HTERT RPE-1 (cell line): ENCODE results near the gene PLAC1.

ENCODE experiments used
- in situ Hi-C: fragments of 300-500 bp; cut with MboI; formaldehyde crosslinking; loops from 4 replicates; pipeline ENCODE4 v1.14.3; 2020; ENCODE audit warnings: low sequenced_read_pairs

Gene PLAC1

DNA sequence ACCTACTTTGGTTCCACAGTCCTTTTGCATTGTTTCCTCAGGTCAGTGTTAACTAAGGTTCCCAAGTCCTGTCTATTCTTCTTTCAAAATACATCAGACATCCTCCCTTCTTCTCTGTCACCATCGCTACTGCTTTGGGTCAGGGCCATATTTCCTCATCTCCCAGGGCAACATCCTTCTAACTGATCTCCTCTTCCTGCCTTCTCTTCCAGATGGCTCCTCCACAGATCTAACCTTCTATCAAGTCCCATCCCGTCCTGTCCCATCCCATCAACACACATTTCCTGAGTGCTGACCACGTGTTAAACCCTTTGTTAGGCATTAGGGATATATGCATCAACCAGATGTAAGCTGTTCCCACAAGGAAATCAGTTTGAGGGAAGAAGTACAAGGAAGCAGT lies 25.9 kb downstream of the PLAC1 start:
- in situ Hi-C loops: no loop called here

GRCh38 chrX:134631426-134632346 lies 26.6 kb downstream of the PLAC1 start:
- in situ Hi-C loops: no loop called here

GRCh38 chrX:134628663-134629062 lies 29.6 kb downstream of the PLAC1 start:
- in situ Hi-C loops: no loop called here

DNA sequence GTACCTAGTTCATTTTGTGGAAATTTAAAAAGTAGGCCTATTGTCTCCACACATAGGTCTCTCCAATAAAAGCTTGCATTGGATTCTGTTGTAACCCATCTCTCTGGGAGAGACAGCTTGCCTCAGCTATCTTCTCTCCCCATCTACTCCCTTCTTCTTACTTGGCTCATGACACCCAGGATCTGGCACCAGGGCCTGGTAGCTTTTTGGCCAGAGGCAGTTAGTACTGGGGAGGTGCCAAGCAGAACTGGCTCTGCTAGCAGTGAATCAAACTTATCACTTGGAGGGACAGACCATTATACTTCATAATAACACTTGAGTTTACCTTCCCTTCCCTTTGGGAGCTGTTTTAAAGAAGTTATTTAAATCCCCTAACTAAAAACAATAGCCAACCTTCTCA lies 31.8 kb downstream of the PLAC1 start:
- in situ Hi-C loops: no loop called here

GRCh38 chrX:134625315-134625718 lies 33.0 kb downstream of the PLAC1 start:
- in situ Hi-C loops: no loop called here

- in situ Hi-C loops: no loop called here
These were observed 34.2 kb downstream of the PLAC1 start for GRCh38 chrX:134624046-134624430.

GRCh38 chrX:134623293-134624045 lies 34.8 kb downstream of the PLAC1 start:
- in situ Hi-C loops: no loop called here

DNA sequence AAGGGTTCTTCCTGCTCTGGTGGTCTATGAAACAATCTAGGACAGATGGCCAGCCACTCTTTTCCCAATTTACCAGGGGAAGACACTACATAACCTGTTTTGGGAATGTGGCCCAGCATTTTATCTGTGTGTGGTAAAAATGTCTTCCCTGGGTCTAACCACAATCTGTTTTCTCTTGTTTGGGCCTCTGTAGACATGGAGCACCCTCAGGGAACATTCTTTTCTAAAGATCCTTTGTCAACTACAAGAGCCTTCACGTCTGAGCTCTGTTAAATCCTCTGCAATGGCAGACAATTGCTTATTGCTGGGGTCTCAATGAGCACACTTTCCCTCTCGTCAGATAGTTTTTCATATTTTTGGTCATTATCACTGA lies 35.5 kb downstream of the PLAC1 start:
- in situ Hi-C loops: no loop called here

GRCh38 chrX:134622056-134622812 lies 36.0 kb downstream of the PLAC1 start:
- in situ Hi-C loops: no loop called here

DNA sequence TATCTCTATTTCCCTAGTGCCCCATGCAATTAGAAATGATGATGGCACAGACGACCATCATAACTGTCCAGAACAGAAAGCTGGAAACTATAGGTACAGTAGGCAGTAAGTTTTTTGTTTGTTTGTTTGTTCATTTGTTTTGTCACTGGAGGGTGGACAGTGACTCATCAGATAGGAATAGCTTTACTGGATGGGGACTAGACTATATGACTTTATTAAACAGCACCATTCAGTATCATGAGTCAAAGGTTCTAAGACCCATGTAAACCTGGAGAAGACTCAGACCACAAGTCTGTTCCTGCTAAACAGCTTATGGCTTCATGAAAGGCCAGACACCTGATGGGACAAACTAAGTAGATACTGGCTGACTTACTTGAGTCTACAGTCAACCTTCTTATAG lies 38.4 kb downstream of the PLAC1 start:
- in situ Hi-C loops: no loop called here

DNA sequence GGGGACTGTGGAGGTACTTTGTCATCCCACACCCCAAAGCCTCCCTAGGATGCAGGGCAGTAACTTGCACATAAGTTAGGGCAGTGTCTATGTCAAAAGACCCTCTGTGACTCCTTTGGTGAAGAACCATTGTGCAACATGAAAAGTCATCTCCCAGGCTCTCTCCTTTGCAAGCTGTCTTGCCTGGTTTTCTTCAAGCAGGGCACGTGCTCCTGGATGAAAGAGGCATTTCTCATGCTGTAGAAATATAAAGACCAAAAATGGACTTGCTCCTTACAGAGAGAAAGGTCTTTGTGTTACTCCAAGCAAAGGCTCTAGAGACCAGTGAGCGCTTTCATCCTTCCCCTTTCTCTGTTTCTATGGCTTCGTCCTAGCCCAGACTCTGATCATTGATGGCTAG lies 44.9 kb downstream of the PLAC1 start:
- in situ Hi-C loops: no loop called here

DNA sequence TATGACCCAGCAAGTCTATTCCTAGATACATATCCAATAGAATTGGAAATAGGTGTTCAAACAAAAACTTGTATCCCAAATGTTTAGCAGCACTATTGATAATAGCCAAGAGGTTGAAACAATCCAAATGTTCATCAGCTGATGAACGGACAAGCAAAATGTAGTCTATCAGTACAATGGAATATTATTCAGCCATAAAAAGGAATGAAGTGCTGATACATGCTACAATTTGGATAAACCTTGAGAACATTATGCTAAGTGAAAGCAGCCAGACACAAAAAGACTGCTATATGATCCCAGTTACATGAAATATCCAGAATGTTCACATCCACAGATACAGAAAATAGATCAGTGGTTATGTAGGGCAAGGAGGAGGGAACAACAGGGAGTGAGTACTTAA lies 50.1 kb downstream of the PLAC1 start:
- in situ Hi-C loops: no loop called here

GRCh38 chrX:134607523-134607922 lies 50.7 kb downstream of the PLAC1 start:
- in situ Hi-C loops: no loop called here

- in situ Hi-C loops: no loop called here
These were observed 53.5 kb downstream of the PLAC1 start for GRCh38 chrX:134604701-134605311.

DNA sequence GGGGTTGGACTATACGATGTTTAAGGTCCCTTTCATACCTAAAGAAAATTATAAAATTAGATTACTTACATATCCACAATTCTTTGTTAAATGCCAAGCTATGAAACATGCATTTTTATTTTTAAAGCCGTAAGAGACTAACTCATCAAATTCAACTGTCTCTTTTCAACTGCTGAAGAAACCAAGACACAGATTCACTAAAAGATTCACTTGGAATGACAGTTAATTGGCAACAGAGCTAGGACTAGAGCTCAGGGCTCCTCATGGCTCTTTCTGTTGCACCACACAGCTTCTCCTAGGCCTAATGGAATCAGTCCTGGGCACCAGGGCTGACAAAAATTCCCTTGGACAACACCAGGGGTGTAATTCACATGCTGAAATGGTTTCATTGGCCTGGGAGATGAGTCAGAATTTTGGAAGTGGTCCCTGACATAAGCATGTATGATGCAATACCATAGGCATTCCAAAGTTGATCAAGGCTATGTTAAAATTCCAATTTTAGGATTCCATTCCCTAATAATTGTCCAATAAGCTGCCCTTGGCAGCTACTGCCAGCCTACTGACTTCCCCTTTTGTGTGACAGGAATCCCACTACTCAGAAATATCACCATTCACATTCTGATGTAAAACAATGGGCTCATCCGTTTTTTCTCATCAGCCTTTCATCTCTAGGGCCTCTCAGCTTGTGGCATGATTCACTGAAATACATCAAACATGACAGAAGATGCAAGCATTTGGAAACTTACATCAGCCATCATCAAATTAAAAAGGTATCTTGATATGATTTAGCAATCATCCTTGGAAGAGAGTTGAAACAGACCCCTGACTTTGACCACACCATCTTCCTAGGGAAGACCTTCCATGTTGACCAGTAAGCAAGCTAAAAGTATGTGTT lies 54.2 kb downstream of the PLAC1 start:
- in situ Hi-C loops: no loop called here

DNA sequence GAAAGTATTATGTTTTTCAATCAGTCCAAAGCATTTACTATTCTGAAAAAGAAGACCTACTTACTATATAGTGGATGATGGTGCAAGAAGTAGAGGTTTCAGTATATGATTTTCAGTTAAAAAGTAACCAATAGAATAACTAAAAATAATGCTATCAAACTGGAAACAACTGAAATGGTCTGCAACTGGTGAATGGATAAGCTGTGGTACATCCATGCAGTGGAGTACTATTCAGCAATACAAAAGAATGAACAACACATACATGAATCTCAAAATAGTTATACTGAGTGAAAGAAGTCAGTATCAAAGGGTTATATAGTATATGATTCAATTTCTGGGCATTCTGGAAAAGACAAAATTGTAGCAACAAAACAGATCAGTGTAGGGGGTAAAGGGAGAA lies 55.9 kb downstream of the PLAC1 start:
- in situ Hi-C loops: no loop called here

DNA sequence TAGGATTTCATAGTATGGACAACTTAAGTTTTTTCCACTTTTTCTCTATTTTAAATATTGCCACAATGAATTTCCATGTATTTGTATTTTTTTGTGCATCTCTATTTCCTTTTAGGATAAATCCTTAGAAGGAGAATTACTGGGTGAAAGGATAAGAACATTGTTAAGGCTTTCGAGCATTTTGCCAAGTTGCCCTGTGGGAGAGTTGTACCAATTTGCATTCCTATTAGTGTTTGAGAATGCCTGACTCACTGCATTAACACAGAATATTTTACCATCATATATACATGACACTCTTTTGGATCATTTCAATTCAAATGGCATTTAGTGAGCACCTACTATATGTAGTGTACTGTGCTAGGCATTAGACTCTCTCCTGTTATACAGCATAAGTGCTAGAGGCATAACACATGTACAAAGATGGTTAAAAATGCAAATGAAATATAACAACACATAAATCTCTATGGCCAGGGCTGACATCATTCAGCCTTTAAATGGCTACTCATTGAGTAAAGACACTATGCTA lies 57.0 kb downstream of the PLAC1 start:
- in situ Hi-C loops: no loop called here

- in situ Hi-C loops: no loop called here
These were observed 57.6 kb downstream of the PLAC1 start for GRCh38 chrX:134600714-134601113.

DNA sequence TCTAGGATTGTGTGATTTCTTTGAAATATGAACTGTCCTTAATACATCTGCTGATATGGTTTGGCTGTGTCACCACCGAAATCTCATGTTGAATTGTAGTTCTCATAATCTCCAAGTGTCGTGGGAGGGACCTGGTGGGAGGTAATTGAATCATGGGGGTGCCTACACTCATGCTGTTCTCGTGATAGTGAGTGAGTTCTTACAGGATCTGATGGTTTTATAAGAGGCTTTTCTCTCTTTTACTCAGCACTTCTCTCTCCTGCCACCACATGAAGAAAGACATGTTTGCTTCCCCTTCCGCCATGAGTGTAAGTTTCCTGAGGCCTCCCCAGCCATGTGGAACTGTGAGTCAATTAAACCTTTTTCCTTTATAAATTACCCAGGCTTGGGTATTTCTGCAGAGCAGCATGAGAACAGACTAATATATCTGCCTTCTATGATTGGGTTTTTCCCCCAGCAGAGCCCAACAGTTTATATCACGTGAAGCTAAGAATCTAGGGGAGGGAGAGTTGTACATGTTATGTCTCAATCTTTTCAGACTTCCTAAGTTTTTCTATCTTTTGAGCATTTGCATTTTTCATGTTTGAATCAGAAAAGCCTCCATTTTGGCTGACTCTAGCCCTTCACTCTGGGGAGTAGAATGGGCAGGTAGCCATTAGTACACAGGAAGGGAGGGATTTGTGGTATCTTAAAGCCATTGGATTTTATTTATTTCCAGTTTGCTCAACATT lies 58.9 kb downstream of the PLAC1 start:
- in situ Hi-C loops: no loop called here
